GM23338 (cell line): ENCODE measurements around the gene HES7. TPM values are rescaled to one million over a fixed set of nuclear protein-coding genes. Genes with fewer than 3 reads are reported as not detected.

Experiments used
- ATAC-seq: fragments of 200-7000 bp; cut with Tn5 transposase; 3 replicates; pipeline ENCODE4 v1.9.1; 2020
- DNase-seq: peaks from one replicate; pipeline ENCODE4 v3.0.0-alpha.2; 2015; ENCODE audit warnings: low spot score
- H2AFZ ChIP-seq: fragments of 200-600 bp; sonication (generic); 2 replicates; pipeline ENCODE4 v1.8.0; 2016; ENCODE audit warnings: antibody characterized with exemption, mild to moderate bottlenecking, moderate library complexity
- H3F3A ChIP-seq: fragments of 200-600 bp; sonication (generic); replicated peaks from 2 replicates; pipeline ENCODE4 v1.8.0; 2017; ENCODE audit warnings: antibody characterized with exemption, mixed run types, low read depth
- H3K27ac ChIP-seq: fragments of 200-600 bp; sonication (generic); 2 replicates; pipeline ENCODE4 v1.6.1; 2016; ENCODE audit warnings: low read depth
- H3K27me3 ChIP-seq: fragments of 200-600 bp; sonication (generic); 2 replicates; pipeline ENCODE4 v1.8.0; 2016; ENCODE audit warnings: mild to moderate bottlenecking, mixed run types, moderate library complexity; ENCODE audit not compliant: insufficient read depth
- H3K36me3 ChIP-seq: fragments of 200-600 bp; sonication (generic); 2 replicates; pipeline ENCODE4 v1.8.0; 2016; ENCODE audit warnings: mild to moderate bottlenecking; ENCODE audit not compliant: insufficient read depth
- H3K4me1 ChIP-seq: fragments of 200-600 bp; sonication (generic); 2 replicates; pipeline ENCODE4 v1.8.0; 2016; ENCODE audit warnings: mild to moderate bottlenecking, moderate library complexity; ENCODE audit not compliant: insufficient read depth
- H3K4me2 ChIP-seq: fragments of 200-600 bp; sonication (generic); 2 replicates; pipeline ENCODE4 v1.7.1; 2017; ENCODE audit warnings: mixed run types
- H3K4me3 ChIP-seq: fragments of 200-600 bp; sonication (generic); 2 replicates; pipeline ENCODE4 v1.6.1; 2016; ENCODE audit warnings: mixed run types
- H3K79me2 ChIP-seq: fragments of 200-600 bp; sonication (generic); replicated peaks from 2 replicates; pipeline ENCODE4 v1.8.0; 2017; ENCODE audit warnings: mild to moderate bottlenecking; ENCODE audit not compliant: insufficient read depth
- H3K9me2 ChIP-seq: fragments of 200-600 bp; sonication (generic); 2 replicates; pipeline ENCODE4 v1.8.0; 2017; ENCODE audit not compliant: insufficient read depth
- H4K20me1 ChIP-seq: fragments of 200-600 bp; sonication (generic); replicated peaks from 2 replicates; pipeline ENCODE4 v1.8.0; 2017; ENCODE audit warnings: mild to moderate bottlenecking; ENCODE audit not compliant: insufficient read depth
- H3K27ac Mint-ChIP-seq: 2 replicates; pipeline ENCODE4 v1.8.0; 2020; ENCODE audit warnings: inconsistent platforms, mild to moderate bottlenecking, moderate library complexity, mixed read lengths
- H3K27me3 Mint-ChIP-seq: 3 replicates; pipeline ENCODE4 v1.8.0; 2022; ENCODE audit warnings: low read depth, mild to moderate bottlenecking, moderate library complexity, mixed read lengths, inconsistent platforms; ENCODE audit not compliant: insufficient read depth, poor library complexity
- H3K36me3 Mint-ChIP-seq: 3 replicates; pipeline ENCODE4 v1.8.0; 2021; ENCODE audit warnings: low read depth, mild to moderate bottlenecking, inconsistent platforms, moderate library complexity, mixed read lengths
- H3K4me1 Mint-ChIP-seq: 3 replicates; pipeline ENCODE4 v1.8.0; 2020; ENCODE audit warnings: mild to moderate bottlenecking, inconsistent platforms, mixed read lengths
- H3K4me3 Mint-ChIP-seq: 3 replicates; pipeline ENCODE4 v1.8.0; 2021; ENCODE audit warnings: moderate library complexity, mild to moderate bottlenecking, inconsistent platforms, mixed read lengths
- H3K9me3 Mint-ChIP-seq: 3 replicates; pipeline ENCODE4 v1.8.0; 2020; ENCODE audit warnings: moderate library complexity, mild to moderate bottlenecking, inconsistent platforms, mixed read lengths
- CREB1 ChIP-seq: fragments of 250-450 bp; sonication (Bioruptor Pico); IDR thresholded peaks from 2 replicates; pipeline ENCODE4 v1.5.0; 2020; ENCODE audit warnings: low read depth, mild to moderate bottlenecking, moderate library complexity
- NANOG ChIP-seq: IDR thresholded peaks from 2 replicates; pipeline ENCODE4 v1.6.1; 2016; ENCODE audit warnings: antibody characterized with exemption, borderline replicate concordance
- ZNF331 ChIP-seq: fragments of 250-450 bp; sonication (Bioruptor Pico); IDR thresholded peaks from 2 replicates; pipeline ENCODE4 v1.5.0; 2020; ENCODE audit warnings: low read depth, mild to moderate bottlenecking, moderate library complexity
- polyA plus RNA-seq: library from polyadenylated mRNA; unstranded; fragments of >200 nt; fragmentation: Nextera tagmentation; extraction: Ambion mirVana; gene quantifications from 2 replicates; pipeline ENCODE4 v1.2.1, GENCODE V29; 2016
- total RNA-seq: library from RNA; depleted of rRNA; stranded (reverse); fragments of >200 nt; shearing (Covaris generic); gene quantifications from 2 replicates; pipeline ENCODE4 v1.2.3, GENCODE V29; 2014
- TF ChIP-seq, protein P1 (sequence below), 2 experiments: fragments of 200-600 bp in 1 of 2; sonication (generic) in 1 of 2; conservative IDR thresholded peaks; 2 replicates each; pipeline versions ENCODE4 v1.5.1 to v1.6.1; 2016 to 2017; ENCODE audit warnings: antibody characterized with exemption in 2 of 2, low read depth in 2 of 2, mild to moderate bottlenecking in 2 of 2, moderate library complexity in 1 of 2
- TF ChIP-seq, protein P2 (sequence below): fragments of 250-450 bp; sonication (Bioruptor Pico); IDR thresholded peaks from 2 replicates; pipeline ENCODE4 v1.5.0; 2020; ENCODE audit warnings: mild to moderate bottlenecking, moderate library complexity

The HES7 gene
- total and polyA plus RNA-seq, 2 experiments from 2014 or later = 0.14 TPM; not detected in 1

DNA sequence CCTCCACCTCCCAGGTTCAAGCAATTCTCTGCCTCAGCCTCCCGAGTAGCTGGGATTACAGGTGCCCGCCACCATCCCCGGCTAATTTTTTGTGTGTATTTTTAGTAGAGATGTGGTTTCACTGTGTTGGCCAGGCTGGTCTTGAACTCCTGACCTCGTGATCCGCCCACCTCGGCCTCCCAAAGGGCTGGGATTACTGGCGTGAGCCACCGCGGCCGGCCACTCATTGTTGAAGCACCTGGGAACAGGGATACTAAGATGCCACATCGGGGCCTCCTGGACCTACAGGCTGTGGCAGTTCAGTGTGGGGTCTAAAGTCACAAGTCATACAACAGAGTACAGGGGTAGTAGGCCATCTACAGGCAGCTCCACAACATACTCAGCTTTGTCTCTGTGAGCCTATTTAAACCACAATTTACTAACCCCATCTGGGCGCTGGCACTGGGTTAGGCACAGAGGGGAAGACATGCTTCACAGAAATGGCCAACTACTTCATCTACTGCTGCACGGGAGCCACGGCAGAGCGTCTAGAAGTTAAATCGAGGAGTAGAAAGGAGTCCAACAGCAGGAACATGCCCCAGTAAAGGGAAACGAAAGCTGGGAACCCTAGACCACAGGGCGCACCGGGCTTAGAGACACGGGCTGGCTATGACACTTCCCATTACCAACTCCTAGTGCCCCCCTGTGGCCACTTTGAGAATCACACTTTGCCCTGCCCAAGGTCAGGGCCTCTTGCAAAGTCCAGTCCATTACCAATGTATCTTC, 34.5 kb upstream of the HES7 start:
- Mint-ChIP-seq H3K27me3 (peaks cover 31% of the 10 kb centered on the region), H3K4me1 (peaks cover 31% of the 10 kb centered on the region), H3K36me3 (peaks cover 26% of the 10 kb centered on the region), H3K4me3 (peak overlapping the region; percentile 32; the same call in 2 of the 3 replicates), H3K27ac (peak overlapping the region; percentile 68), H3K9me3 (no peaks in the 10 kb centered on the region; the same call in 2 of the 3 replicates)
- Histone ChIP-seq H3K27ac (no peak overlapping the region), H3K27me3 (no peaks in the 10 kb centered on the region), H3K4me1 (peaks cover 30% of the 10 kb centered on the region), H3K79me2 (peaks cover 14% of the 10 kb centered on the region; the same call in 1 of the 2 replicates), H3K36me3 (peaks cover 5% of the 10 kb centered on the region; the same call in 1 of the 2 replicates), H4K20me1 (peaks cover 5% of the 10 kb centered on the region), H3K4me2 (no peak overlapping the region), H3F3A (peaks cover 27% of the 10 kb centered on the region; the same call in 1 of the 2 replicates), H3K4me3 (no peak overlapping the region), H3K9me2 (no peaks in the 10 kb centered on the region), H2AFZ (no peak overlapping the region)
- peak; percentile 96 for DNase-seq
- peak; percentile 6 for ATAC-seq
- TF ChIP-seq, protein P1, sequence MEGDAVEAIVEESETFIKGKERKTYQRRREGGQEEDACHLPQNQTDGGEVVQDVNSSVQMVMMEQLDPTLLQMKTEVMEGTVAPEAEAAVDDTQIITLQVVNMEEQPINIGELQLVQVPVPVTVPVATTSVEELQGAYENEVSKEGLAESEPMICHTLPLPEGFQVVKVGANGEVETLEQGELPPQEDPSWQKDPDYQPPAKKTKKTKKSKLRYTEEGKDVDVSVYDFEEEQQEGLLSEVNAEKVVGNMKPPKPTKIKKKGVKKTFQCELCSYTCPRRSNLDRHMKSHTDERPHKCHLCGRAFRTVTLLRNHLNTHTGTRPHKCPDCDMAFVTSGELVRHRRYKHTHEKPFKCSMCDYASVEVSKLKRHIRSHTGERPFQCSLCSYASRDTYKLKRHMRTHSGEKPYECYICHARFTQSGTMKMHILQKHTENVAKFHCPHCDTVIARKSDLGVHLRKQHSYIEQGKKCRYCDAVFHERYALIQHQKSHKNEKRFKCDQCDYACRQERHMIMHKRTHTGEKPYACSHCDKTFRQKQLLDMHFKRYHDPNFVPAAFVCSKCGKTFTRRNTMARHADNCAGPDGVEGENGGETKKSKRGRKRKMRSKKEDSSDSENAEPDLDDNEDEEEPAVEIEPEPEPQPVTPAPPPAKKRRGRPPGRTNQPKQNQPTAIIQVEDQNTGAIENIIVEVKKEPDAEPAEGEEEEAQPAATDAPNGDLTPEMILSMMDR (conservative IDR thresholded peaks at IDR 0.05; ENCODE audit: low read depth in 2 of 2) = peak; percentile 83
- no peak for TF ChIP-seq NANOG
- TF ChIP-seq CREB1 (CRISPR knock-in tag) = 0 out of 2 replicates have a peak, but pooled peaks have one; percentile 37
- TF ChIP-seq, protein P2, sequence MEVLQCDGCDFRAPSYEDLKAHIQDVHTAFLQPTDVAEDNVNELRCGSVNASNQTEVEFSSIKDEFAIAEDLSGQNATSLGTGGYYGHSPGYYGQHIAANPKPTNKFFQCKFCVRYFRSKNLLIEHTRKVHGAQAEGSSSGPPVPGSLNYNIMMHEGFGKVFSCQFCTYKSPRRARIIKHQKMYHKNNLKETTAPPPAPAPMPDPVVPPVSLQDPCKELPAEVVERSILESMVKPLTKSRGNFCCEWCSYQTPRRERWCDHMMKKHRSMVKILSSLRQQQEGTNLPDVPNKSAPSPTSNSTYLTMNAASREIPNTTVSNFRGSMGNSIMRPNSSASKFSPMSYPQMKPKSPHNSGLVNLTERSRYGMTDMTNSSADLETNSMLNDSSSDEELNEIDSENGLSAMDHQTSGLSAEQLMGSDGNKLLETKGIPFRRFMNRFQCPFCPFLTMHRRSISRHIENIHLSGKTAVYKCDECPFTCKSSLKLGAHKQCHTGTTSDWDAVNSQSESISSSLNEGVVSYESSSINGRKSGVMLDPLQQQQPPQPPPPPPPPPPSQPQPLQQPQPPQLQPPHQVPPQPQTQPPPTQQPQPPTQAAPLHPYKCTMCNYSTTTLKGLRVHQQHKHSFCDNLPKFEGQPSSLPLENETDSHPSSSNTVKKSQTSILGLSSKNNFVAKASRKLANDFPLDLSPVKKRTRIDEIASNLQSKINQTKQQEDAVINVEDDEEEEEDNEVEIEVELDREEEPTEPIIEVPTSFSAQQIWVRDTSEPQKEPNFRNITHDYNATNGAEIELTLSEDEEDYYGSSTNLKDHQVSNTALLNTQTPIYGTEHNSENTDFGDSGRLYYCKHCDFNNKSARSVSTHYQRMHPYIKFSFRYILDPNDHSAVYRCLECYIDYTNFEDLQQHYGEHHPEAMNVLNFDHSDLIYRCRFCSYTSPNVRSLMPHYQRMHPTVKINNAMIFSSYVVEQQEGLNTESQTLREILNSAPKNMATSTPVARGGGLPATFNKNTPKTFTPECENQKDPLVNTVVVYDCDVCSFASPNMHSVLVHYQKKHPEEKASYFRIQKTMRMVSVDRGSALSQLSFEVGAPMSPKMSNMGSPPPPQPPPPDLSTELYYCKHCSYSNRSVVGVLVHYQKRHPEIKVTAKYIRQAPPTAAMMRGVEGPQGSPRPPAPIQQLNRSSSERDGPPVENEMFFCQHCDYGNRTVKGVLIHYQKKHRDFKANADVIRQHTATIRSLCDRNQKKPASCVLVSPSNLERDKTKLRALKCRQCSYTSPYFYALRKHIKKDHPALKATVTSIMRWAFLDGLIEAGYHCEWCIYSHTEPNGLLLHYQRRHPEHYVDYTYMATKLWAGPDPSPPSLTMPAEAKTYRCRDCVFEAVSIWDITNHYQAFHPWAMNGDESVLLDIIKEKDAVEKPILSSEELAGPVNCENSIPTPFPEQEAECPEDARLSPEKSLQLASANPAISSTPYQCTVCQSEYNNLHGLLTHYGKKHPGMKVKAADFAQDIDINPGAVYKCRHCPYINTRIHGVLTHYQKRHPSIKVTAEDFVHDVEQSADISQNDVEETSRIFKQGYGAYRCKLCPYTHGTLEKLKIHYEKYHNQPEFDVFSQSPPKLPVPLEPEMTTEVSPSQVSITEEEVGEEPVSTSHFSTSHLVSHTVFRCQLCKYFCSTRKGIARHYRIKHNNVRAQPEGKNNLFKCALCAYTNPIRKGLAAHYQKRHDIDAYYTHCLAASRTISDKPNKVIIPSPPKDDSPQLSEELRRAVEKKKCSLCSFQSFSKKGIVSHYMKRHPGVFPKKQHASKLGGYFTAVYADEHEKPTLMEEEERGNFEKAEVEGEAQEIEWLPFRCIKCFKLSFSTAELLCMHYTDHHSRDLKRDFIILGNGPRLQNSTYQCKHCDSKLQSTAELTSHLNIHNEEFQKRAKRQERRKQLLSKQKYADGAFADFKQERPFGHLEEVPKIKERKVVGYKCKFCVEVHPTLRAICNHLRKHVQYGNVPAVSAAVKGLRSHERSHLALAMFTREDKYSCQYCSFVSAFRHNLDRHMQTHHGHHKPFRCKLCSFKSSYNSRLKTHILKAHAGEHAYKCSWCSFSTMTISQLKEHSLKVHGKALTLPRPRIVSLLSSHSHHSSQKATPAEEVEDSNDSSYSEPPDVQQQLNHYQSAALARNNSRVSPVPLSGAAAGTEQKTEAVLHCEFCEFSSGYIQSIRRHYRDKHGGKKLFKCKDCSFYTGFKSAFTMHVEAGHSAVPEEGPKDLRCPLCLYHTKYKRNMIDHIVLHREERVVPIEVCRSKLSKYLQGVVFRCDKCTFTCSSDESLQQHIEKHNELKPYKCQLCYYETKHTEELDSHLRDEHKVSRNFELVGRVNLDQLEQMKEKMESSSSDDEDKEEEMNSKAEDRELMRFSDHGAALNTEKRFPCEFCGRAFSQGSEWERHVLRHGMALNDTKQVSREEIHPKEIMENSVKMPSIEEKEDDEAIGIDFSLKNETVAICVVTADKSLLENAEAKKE (CRISPR knock-in tag) = no peak
- TF ChIP-seq ZNF331 (CRISPR knock-in tag) = no peak
